ENCODE results near the gene PDE6D. TPM values are rescaled to one million over a fixed set of nuclear protein-coding genes. Genes with fewer than 3 reads are reported as not detected.

The PDE6D gene
- total and polyA plus RNA-seq, 2 of the 13 experiments (the other 11 are each of a cell fraction or from before 2014, with no cell fraction given): 14.1 to 23.2 TPM

DNA sequence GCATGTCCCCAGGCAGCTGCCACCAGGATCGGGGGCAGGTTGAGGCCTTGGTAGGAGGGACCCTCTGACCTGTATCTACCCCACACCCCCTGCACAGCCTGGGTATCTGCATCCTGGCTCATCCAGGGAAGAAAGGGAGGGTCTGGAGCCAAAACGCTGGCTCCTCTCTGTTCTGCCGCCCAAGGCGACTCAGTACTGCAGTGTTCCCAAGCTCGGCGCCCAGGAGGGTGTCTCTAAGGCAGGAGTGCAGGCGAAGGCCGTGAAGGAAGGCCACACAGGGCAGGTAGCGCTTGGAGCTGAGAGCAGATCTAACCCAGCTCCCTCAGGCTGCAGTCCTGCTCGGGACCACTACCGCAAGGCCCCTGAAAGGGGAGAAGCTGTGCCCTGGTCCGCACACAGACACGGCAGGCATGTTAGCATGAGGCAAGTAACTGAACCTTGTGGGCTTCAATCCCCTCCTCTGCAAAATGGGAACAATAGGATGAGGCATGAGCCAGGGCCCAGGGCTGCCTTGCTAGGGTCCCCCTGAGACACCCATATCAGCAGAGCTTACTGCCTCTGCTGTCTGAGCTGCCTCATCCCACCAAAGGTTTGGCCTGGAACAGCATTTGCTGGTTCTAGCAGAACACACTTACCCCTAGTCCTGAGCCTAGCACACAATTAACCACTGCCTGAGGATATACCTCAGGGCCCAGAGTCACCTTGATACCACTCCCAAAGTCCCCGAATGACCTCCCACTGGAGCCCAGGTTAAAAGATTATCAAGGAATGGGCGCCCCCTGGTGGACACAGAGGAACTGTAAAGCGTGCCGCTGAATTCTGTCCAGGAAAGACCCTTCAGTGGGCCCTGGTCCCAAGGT, 66.2 kb downstream of the PDE6D start (continued):
- TF ChIP-seq SRY (CRISPR knock-in tag; IDR thresholded peaks at IDR 0.05): no peak
- no peak; the same call in 1 of the 2 replicates for TF ChIP-seq CBFB (CRISPR knock-in tag; IDR thresholded peaks at IDR 0.05)
- no peak for TF ChIP-seq STAT5B (CRISPR knock-in tag; IDR thresholded peaks at IDR 0.05)
- no peak for TF ChIP-seq ZNF121 (CRISPR knock-in tag; IDR thresholded peaks at IDR 0.05)
- no peak for TF ChIP-seq KLF11 (CRISPR knock-in tag; IDR thresholded peaks at IDR 0.05)
- TF ChIP-seq ZBTB7A (CRISPR knock-in tag; IDR thresholded peaks at IDR 0.05): no peak
- TF ChIP-seq TOE1 (CRISPR knock-in tag; IDR thresholded peaks at IDR 0.05): no peak
- TF ChIP-seq, protein P1, sequence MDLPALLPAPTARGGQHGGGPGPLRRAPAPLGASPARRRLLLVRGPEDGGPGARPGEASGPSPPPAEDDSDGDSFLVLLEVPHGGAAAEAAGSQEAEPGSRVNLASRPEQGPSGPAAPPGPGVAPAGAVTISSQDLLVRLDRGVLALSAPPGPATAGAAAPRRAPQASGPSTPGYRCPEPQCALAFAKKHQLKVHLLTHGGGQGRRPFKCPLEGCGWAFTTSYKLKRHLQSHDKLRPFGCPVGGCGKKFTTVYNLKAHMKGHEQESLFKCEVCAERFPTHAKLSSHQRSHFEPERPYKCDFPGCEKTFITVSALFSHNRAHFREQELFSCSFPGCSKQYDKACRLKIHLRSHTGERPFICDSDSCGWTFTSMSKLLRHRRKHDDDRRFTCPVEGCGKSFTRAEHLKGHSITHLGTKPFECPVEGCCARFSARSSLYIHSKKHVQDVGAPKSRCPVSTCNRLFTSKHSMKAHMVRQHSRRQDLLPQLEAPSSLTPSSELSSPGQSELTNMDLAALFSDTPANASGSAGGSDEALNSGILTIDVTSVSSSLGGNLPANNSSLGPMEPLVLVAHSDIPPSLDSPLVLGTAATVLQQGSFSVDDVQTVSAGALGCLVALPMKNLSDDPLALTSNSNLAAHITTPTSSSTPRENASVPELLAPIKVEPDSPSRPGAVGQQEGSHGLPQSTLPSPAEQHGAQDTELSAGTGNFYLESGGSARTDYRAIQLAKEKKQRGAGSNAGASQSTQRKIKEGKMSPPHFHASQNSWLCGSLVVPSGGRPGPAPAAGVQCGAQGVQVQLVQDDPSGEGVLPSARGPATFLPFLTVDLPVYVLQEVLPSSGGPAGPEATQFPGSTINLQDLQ (CRISPR knock-in tag; IDR thresholded peaks at IDR 0.05): peak; percentile 70; the same call in 1 of the 2 replicates
- no peak for TF ChIP-seq ZBTB3 (CRISPR knock-in tag; IDR thresholded peaks at IDR 0.05; ENCODE audit: borderline replicate concordance, low read depth)
- TF ChIP-seq, protein P2, sequence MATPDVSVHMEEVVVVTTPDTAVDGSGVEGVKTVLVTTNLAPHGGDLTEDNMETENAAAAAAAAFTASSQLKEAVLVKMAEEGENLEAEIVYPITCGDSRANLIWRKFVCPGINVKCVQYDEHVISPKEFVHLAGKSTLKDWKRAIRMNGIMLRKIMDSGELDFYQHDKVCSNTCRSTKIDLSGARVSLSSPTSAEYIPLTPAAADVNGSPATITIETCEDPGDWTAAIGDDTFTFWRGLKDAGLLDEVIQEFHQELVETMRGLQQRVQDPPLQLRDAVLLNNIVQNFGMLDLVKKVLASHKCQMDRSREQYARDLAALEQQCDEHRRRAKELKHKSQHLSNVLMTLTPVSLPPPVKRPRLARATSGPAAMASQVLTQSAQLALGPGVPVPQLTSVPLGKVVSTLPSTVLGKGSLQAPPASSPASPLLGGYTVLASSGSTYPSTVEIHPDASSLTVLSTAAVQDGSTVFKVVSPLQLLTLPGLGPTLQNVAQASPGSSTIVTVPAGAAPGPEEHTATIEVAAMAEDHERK (CRISPR knock-in tag; IDR thresholded peaks at IDR 0.05; ENCODE audit: low read depth): no peak
- 0 out of 2 replicates have a peak, but pooled peaks have one; percentile 37 for TF ChIP-seq ZMAT5 (CRISPR knock-in tag; IDR thresholded peaks at IDR 0.05; ENCODE audit: borderline replicate concordance, low read depth)
- TF ChIP-seq ZBTB44 (CRISPR knock-in tag; IDR thresholded peaks at IDR 0.05): no peak
- 0 out of 2 replicates have a peak, but pooled peaks have one; percentile 1 for TF ChIP-seq SMAD1 (CRISPR knock-in tag; IDR thresholded peaks at IDR 0.05; ENCODE audit: borderline replicate concordance, low read depth)
- TF ChIP-seq IRX3 (CRISPR knock-in tag; IDR thresholded peaks at IDR 0.05; ENCODE audit: borderline replicate concordance, low read depth): no peak
- 0 out of 2 replicates have a peak, but pooled peaks have one; percentile 16 for TF ChIP-seq ZNF350 (CRISPR knock-in tag; IDR thresholded peaks at IDR 0.05; ENCODE audit: borderline replicate concordance, low read depth)
- no peak for TF ChIP-seq ZNF44 (CRISPR knock-in tag; IDR thresholded peaks at IDR 0.05)
- TF ChIP-seq ZNF782 (CRISPR knock-in tag; IDR thresholded peaks at IDR 0.05; ENCODE audit: borderline replicate concordance): no peak
- TF ChIP-seq THAP7 (CRISPR knock-in tag; IDR thresholded peaks at IDR 0.05): 0 out of 2 replicates have a peak, but pooled peaks have one; percentile 5
- TF ChIP-seq ZFP90 (CRISPR knock-in tag; IDR thresholded peaks at IDR 0.05; ENCODE audit: borderline replicate concordance): 0 out of 2 replicates have a peak, but pooled peaks have one; percentile 25
- no peak for TF ChIP-seq ETV5 (CRISPR knock-in tag; IDR thresholded peaks at IDR 0.05; ENCODE audit: borderline replicate concordance)
- no peak for TF ChIP-seq ZKSCAN5 (CRISPR knock-in tag; IDR thresholded peaks at IDR 0.05)
- no peak for TF ChIP-seq ONECUT2 (CRISPR knock-in tag; IDR thresholded peaks at IDR 0.05)
